Measurements from ENCODE around the gene EGFL7.

DNA sequence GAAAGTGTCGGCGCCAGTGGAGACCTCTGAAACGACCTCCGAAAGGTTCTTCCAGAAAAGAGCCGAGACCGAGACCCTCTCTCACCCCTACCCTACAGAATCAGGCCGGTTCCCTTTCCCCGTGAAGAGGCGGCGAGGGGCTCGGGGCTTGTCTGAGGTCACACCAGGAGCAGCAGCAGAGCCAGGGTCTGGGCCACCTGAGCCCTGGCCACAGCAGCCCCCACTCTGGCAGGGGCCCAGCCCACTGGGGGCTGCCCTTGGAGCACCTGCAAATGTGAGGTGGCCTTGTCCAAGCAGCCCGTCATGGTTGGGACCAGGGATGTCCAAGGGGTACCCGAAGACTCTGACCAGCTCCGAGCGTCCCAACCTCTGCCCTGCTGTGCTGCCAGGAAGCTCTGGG, 15.3 kb downstream of the EGFL7 start:
- TF ChIP-seq, protein P1, sequence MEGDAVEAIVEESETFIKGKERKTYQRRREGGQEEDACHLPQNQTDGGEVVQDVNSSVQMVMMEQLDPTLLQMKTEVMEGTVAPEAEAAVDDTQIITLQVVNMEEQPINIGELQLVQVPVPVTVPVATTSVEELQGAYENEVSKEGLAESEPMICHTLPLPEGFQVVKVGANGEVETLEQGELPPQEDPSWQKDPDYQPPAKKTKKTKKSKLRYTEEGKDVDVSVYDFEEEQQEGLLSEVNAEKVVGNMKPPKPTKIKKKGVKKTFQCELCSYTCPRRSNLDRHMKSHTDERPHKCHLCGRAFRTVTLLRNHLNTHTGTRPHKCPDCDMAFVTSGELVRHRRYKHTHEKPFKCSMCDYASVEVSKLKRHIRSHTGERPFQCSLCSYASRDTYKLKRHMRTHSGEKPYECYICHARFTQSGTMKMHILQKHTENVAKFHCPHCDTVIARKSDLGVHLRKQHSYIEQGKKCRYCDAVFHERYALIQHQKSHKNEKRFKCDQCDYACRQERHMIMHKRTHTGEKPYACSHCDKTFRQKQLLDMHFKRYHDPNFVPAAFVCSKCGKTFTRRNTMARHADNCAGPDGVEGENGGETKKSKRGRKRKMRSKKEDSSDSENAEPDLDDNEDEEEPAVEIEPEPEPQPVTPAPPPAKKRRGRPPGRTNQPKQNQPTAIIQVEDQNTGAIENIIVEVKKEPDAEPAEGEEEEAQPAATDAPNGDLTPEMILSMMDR (IDR thresholded peaks at IDR 0.05) = no peak
- TF ChIP-seq POLR2A (IDR thresholded peaks at IDR 0.05) (no peak), POLR2AphosphoS5 (IDR thresholded peaks at IDR 0.05) (no peak), EP300 (IDR thresholded peaks at IDR 0.05) (no peak)

All from gastroesophageal sphincter (tissue), 3 donors.